Pancreas (tissue), 10 donors: Measurements from ENCODE around the gene TTLL3. TPM values are rescaled to one million over a fixed set of nuclear protein-coding genes. Genes with fewer than 3 reads are reported as not detected.

ENCODE experiments used
- ATAC-seq, 4 donors: fragments of 200-7000 bp; cut with Tn5 transposase; one replicate each; pipeline versions ENCODE4 v1.8.0 to v1.9.1; 2020; ENCODE audit warnings: mild to moderate bottlenecking in 4 of 4, moderate library complexity in 4 of 4
- DNase-seq, 6 donors: peaks; one replicate each; pipeline ENCODE4 v3.0.0-alpha.2; 2020
- FAIRE-seq: peaks from 2 replicates; lab custom pipeline; 2012; peaks lifted over from hg19 to GRCh38; lab: Jason Lieb, UNC
- H3K27ac ChIP-seq, 4 donors: fragments of 200-600 bp; sonication (generic); 1 replicate in 3 of 4; 2 replicates in 1 of 4; pipeline versions ENCODE4 v1.5.0 to v1.8.0; 2020
- H3K27me3 ChIP-seq, 4 donors: fragments of 200-600 bp; one replicate each; pipeline ENCODE4 v1.8.0; 2021
- H3K36me3 ChIP-seq, 3 donors: fragments of 200-600 bp; sonication (generic) in 1 of 3; one replicate each; pipeline versions ENCODE4 v1.5.0 to v1.8.0; 2020 to 2021
- H3K4me1 ChIP-seq, 3 donors: fragments of 200-600 bp; one replicate each; pipeline ENCODE4 v1.8.0; 2021
- H3K4me3 ChIP-seq, 4 donors: fragments of 200-600 bp; sonication (generic) in 2 of 4; one replicate each; pipeline versions ENCODE4 v1.5.0 to v1.8.0; 2020 to 2021
- H3K9me3 ChIP-seq, 4 donors: fragments of 200-600 bp; one replicate each; pipeline ENCODE4 v1.8.0; 2021
- CTCF ChIP-seq, 4 donors: fragments of 200-600 bp; sonication (generic) in 3 of 4; IDR thresholded peaks; one replicate each; pipeline versions ENCODE4 v1.5.0 to v1.8.0; 2021; ENCODE audit warnings: antibody characterized with exemption in 4 of 4
- WGBS, 2 donors: extraction: QIAGEN DNeasy Blood & Tissue Kit; methylation state at CpG; one replicate each; pipeline ENCODE4 v1.1.7; 2013; 5-methylcytosine and 5-hydroxymethylcytosine counted together
- intact Hi-C, 3 donors: fragments of 100-400 bp; cut with DNase I; formaldehyde crosslinking; loops; one replicate each; pipeline versions ENCODE4 v1.11.1 to v1.14.2; 2022
- polyA plus RNA-seq, 2 donors: library from polyadenylated mRNA; stranded (reverse); fragments of 200-250 nt; gene quantifications; one replicate each; pipeline ENCODE4 v1.2.3, GENCODE V29; 2013
- total RNA-seq, 6 donors: library from RNA; stranded (reverse); fragmentation: NEBNext Ultra II Directional in 4 of 6; extraction: Animal tissue kit (Norgen Biotek cat#: 25700) in 4 of 6; gene quantifications; one replicate each; pipeline versions ENCODE4 v1.2.1 to v1.2.4, GENCODE V29; 2021 to 2023
- donor health status: healthy with polysubstance abuse.
- donor health status: DM: no; HTN: no; CAD: no; lungs with moderate emphysema.
- donor health status: DM: no; HTN: no; CAD: no.
- donor health status: control.
- donor health status: control.
- donor health status: Bipolar disorder and iron deficiency.
- donor health status: DM: yes; HTN: yes; CAD: no.
- donor health status: DM: no; HTN: no; CAD: no.
- donor health status: DM: no; HTN: no; CAD: no.
- donor health status: DM: yes; HTN: yes; CAD: no.

Gene TTLL3
- total RNA-seq: 10 to 100 TPM in 5 of 6 donors, 1 to 10 TPM in 1; 9.2 to 30.8 (median 17.5) TPM
- 100 to 1,000 TPM in 1 of 2 donors, 10 to 100 TPM in 1; 77.6 to 104 TPM for polyA plus RNA-seq

DNA sequence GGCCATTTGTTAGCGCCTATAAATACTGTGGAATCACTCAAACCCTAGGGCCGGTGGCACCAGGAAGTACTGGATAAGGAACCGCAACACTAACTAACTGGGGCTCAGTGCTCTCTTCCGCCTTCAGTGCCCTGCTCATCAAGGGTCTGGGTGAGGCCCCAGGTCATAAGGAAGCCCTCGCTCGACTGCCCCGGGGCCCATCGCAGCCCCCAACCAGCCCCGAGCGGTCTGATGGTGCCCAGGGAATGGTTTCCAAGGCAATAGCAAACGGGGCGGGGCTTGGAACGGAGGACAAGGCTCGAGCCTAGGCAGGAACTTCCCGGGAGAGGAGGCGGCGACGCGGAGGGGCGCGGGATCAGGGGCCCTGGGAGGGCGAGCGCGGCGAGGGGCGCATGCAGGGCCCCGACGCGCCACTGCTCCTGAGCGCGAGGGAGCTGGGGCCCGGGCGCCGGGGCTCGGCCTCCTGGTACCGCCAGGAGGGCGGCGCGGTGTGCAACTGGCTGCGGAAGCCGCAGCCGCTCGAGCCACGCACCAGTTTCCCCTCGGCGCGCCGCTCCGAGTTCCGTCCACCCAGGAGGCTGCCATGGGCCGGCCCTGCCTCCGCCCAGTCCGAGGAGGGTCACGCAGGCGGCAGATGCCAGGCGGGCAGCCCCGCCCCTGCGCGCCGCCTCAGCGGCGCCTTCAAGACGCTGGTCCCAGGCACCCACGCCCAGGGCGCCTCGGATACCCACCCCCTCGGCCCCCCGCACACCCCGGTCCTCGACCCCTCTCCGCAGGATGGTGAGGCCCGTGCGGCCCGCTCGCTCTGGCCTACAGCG, at the start of gene TTLL3:
TSS of gene TTLL3 (plus strand) at position 648 of the 818 bp plus-strand sequence. CDS start 400 bp downstream, outside the sequence.
- TF ChIP-seq CTCF (IDR thresholded peaks at IDR 0.05): no peak
- ATAC-seq (peak; percentile 81 to 86 (median 85)), DNase-seq (peak; percentile 71 to 90 (median 80)), FAIRE-seq (no peak)
- H3K4me1 ChIP-seq: peaks cover 0 to 13% (median 5%) of the 10 kb centered on the region in 3 donors
- H3K4me3 ChIP-seq: peak within 1 kb of the TSS; percentile 60 to 86 (median 80)
- no peaks in the 10 kb centered on the region for H3K9me3 ChIP-seq
- 1% methylated on average over 74 to 76 of the region's 76 CpGs for WGBS, 2 donors
- H3K27ac ChIP-seq: peak within 1 kb of the TSS; percentile 86 to 96 (median 94)
- H3K27me3 ChIP-seq: no peaks in the 10 kb centered on the region
- intact Hi-C loops: no loop called here
- H3K36me3 ChIP-seq: peaks cover 0 to 11% (median 10%) of the 10 kb centered on the region in 3 donors

- H3K4me3 ChIP-seq: no peak overlapping the region
- no peaks in the 10 kb centered on the region for H3K4me1 ChIP-seq
- no peaks in the 10 kb centered on the region for H3K27me3 ChIP-seq
- no peak for TF ChIP-seq CTCF (IDR thresholded peaks at IDR 0.05)
- H3K9me3 ChIP-seq: no peaks in the 10 kb centered on the region
- DNase-seq: no peak
- FAIRE-seq: no peak
- peaks cover 0 to 18% (median 4%) of the 10 kb centered on the region in 3 donors for H3K36me3 ChIP-seq
- H3K27ac ChIP-seq: no peak overlapping the region
- 95% methylated on average over 10 of the region's 10 CpGs for WGBS, 2 donors
- intact Hi-C loops: no loop called here
- no peak for ATAC-seq
These were observed 49.1 kb upstream of the TTLL3 start for GRCh38 chr3:9760779-9761505.

DNA sequence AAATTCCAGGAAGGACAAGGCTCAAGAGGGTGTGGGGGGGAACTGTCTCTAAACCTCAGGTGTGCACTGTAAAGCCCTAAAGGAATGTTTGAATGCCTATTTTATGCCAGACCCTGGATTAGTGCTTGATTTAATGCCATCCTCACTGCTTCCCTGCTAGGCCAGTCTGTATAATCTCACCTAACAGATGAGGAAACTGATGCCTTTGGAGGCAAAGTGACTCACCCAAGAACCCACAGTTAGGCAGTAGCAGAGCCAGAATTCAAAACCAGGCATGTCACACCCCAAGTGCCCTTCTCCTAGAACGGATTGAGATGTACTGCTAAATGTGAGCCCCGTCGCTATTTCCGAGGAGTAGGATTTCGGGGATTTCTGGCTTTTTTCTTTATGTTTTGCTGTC, 48.1 kb upstream of the TTLL3 start:
- FAIRE-seq: no peak
- WGBS, 2 donors: 95 to 96% methylated on average over 5 of the region's 5 CpGs
- no peak for DNase-seq
- Histone ChIP-seq H3K27ac (no peak overlapping the region), H3K9me3 (no peaks in the 10 kb centered on the region), H3K27me3 (no peaks in the 10 kb centered on the region), H3K4me1 (no peaks in the 10 kb centered on the region), H3K36me3 (peaks cover 0 to 9% (median 4%) of the 10 kb centered on the region in 3 donors), H3K4me3 (no peak overlapping the region)
- TF ChIP-seq CTCF (IDR thresholded peaks at IDR 0.05): no peak
- intact Hi-C loops: no loop called here
- no peak for ATAC-seq

DNA sequence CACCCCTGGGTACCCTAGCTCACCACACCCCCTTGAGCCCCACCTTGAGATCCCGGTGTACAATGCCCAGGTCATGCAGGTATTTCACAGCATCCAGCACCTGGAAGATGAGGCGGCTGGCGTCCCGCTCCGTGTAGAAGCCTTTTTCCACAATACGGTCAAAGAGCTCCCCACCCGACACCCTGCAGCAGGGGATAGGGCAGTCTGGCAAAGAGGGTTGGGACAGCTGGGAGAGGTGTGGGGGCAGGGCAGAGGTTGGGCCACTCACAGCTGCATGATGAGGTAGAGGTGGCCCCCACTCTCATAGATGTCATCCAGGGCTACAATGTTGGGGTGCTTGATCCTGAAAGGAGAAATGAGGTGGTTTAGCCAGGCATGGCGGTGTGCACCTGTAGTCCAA, 47.2 kb upstream of the TTLL3 start:
- no peak for TF ChIP-seq CTCF (IDR thresholded peaks at IDR 0.05)
- DNase-seq: no peak
- no peak for FAIRE-seq
- Histone ChIP-seq H3K4me3 (no peak overlapping the region), H3K36me3 (no peaks in the 10 kb centered on the region), H3K27me3 (no peaks in the 10 kb centered on the region), H3K27ac (no peak overlapping the region), H3K4me1 (no peaks in the 10 kb centered on the region), H3K9me3 (no peaks in the 10 kb centered on the region)
- 90 to 95% methylated on average over 8 of the region's 8 CpGs for WGBS, 2 donors
- intact Hi-C loops: no loop called here
- ATAC-seq: no peak
